H1 (cell line): ENCODE measurements around the gene ST6GALNAC4. TPM values are rescaled to one million over a fixed set of nuclear protein-coding genes. Genes with fewer than 3 reads are reported as not detected.

Source experiments
- BRCA1 ChIP-seq: IDR thresholded peaks from 2 replicates; pipeline ENCODE4 v1.6.1; 2012; ENCODE audit warnings: low read depth, low read length, improper control_type of control experiment
- CREB1 ChIP-seq: IDR thresholded peaks from 2 replicates; pipeline ENCODE4 v1.6.1; 2012; ENCODE audit warnings: inconsistent platforms
- KDM4A ChIP-seq: IDR thresholded peaks from one replicate; pipeline ENCODE4 v1.7.1; 2012; ENCODE audit warnings: low read depth, mild to moderate bottlenecking, moderate library complexity, low read length, inconsistent platforms; ENCODE audit not compliant: severe bottlenecking
- MAFK ChIP-seq: IDR thresholded peaks from 2 replicates; pipeline ENCODE4 v1.6.1; 2012; ENCODE audit warnings: low read depth, mild to moderate bottlenecking, improper control_type of control experiment, low read length
- SAP30 ChIP-seq: fragments of 300-600 bp; sonication (generic); IDR thresholded peaks from 2 replicates; pipeline ENCODE4 v1.7.1; 2012; ENCODE audit warnings: low read length, moderate library complexity, mild to moderate bottlenecking, inconsistent platforms; ENCODE audit not compliant: insufficient read depth, insufficient replicate concordance
- polyA plus RNA-seq, 7 experiments: library from polyadenylated mRNA; depleted of rRNA in 3 of 7; stranded (reverse) in 5 of 7; unstranded in 2 of 7; fragments of >200 nt in 5 of 7; fragments of 200-250 nt in 2 of 7; gene quantifications; 1 replicate in 5 of 7; 2 replicates in 1 of 7; 4 replicates in 1 of 7; pipeline versions ENCODE4 v1.2.1 to v1.2.3, GENCODE V29; 2011 to 2013; ENCODE audit warnings: missing spikeins in 2 of 7, mixed read lengths in 2 of 7
- total RNA-seq: library from RNA; stranded (reverse); fragmentation: NEBNext Ultra II Directional; extraction: Animal tissue kit (Norgen Biotek cat#: 25700); gene quantifications from 2 replicates; pipeline ENCODE4 v1.2.1, GENCODE V29; 2021
- TF ChIP-seq, protein P1 (sequence below), 3 experiments: IDR thresholded peaks; 1 replicate in 2 of 3; 2 replicates in 1 of 3; pipeline versions ENCODE4 v1.5.1 to v1.6.1; 2011; ENCODE audit warnings: low read length in 3 of 3, mild to moderate bottlenecking in 3 of 3, inconsistent platforms in 2 of 3, low read depth in 1 of 3, moderate library complexity in 1 of 3; ENCODE audit not compliant: insufficient read depth in 1 of 3; ENCODE audit errors: control extremely low read depth in 1 of 3

Gene ST6GALNAC4
- total and polyA plus RNA-seq, 2 of the 8 experiments (the other 6 are each of a cell fraction or from before 2014, with no cell fraction given): 21.8 to 34.1 TPM

DNA sequence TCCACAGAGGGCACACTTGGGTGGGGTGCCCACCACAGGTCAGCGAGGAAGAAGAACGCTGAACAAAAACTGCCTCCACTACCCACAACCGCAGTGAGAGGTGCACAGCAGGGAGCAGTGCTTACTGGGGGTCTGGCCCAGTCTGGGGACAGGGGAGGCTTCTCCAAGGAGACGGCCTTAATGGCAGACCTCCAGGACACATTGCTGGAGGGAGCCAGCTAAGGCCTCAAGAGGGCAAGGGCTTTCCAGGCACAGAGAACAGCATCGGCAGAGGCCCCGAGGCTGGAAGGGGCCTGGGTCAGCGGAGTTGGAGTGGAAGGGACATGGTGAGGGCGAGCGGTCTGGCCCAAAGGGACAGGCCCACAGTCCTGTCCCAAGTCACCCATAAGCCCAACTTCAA is 29.1 kb upstream of the ST6GALNAC4 start (continued):
- TF ChIP-seq, protein P1, sequence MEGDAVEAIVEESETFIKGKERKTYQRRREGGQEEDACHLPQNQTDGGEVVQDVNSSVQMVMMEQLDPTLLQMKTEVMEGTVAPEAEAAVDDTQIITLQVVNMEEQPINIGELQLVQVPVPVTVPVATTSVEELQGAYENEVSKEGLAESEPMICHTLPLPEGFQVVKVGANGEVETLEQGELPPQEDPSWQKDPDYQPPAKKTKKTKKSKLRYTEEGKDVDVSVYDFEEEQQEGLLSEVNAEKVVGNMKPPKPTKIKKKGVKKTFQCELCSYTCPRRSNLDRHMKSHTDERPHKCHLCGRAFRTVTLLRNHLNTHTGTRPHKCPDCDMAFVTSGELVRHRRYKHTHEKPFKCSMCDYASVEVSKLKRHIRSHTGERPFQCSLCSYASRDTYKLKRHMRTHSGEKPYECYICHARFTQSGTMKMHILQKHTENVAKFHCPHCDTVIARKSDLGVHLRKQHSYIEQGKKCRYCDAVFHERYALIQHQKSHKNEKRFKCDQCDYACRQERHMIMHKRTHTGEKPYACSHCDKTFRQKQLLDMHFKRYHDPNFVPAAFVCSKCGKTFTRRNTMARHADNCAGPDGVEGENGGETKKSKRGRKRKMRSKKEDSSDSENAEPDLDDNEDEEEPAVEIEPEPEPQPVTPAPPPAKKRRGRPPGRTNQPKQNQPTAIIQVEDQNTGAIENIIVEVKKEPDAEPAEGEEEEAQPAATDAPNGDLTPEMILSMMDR (IDR thresholded peaks at IDR 0.05; ENCODE audit: control extremely low read depth in 1 of 3, insufficient read depth in 1 of 3, low read depth in 1 of 3, low read length in 3 of 3): no peak
- no peak for TF ChIP-seq BRCA1
- no peak for TF ChIP-seq SAP30
- no peak for TF ChIP-seq CREB1
- TF ChIP-seq KDM4A: no peak
- TF ChIP-seq MAFK: no peak
